Measurements from ENCODE around the gene TRPV4. TPM values are rescaled to one million over a fixed set of nuclear protein-coding genes. Genes with fewer than 3 reads are reported as not detected.
A peak's percentile ranks its signal among the peaks of the same experiment; 100 is the strongest.

The TRPV4 gene
- total and polyA plus RNA-seq, 2 experiments from 2014 or later: 0.66 to 1.1 TPM

- Mint-ChIP-seq H3K4me3 (no peak overlapping the region), H3K27me3 (ENCODE audit: insufficient read depth, low read depth, poor library complexity) (no peaks in the 10 kb centered on the region), H3K9me3 (no peaks in the 10 kb centered on the region), H3K4me1 (no peaks in the 10 kb centered on the region), H3K36me3 (ENCODE audit: low read depth) (no peaks in the 10 kb centered on the region), H3K27ac (no peak overlapping the region)
- ATAC-seq (no peak), DNase-seq (ENCODE audit: low spot score) (no peak)
- no peak for TF ChIP-seq REST (IDR thresholded peaks at IDR 0.05; ENCODE audit: unreplicated experiment)
- TF ChIP-seq EZH2phosphoT487 (IDR thresholded peaks at IDR 0.05; ENCODE audit: unreplicated experiment): no peak
- TF ChIP-seq ZNF331 (CRISPR knock-in tag; IDR thresholded peaks at IDR 0.05; ENCODE audit: low read depth): no peak
- no peak for TF ChIP-seq ZNF114 (CRISPR knock-in tag; IDR thresholded peaks at IDR 0.05)
- no peak for TF ChIP-seq CREB1 (CRISPR knock-in tag; IDR thresholded peaks at IDR 0.05; ENCODE audit: low read depth)
- TF ChIP-seq NANOG (IDR thresholded peaks at IDR 0.05; ENCODE audit: borderline replicate concordance): no peak
- no peaks in the 10 kb centered on the region for H3K9me2 ChIP-seq (ENCODE audit: insufficient read depth)
- H3K4me2 ChIP-seq: no peak overlapping the region
- no peaks in the 10 kb centered on the region for H3K36me3 ChIP-seq (ENCODE audit: insufficient read depth)
- no peak overlapping the region for H3K27ac ChIP-seq (ENCODE audit: low read depth)
- no peaks in the 10 kb centered on the region for H3K4me1 ChIP-seq (ENCODE audit: insufficient read depth)
- no peaks in the 10 kb centered on the region for H3K27me3 ChIP-seq (ENCODE audit: insufficient read depth)
- H3K4me3 ChIP-seq: no peak overlapping the region
- no peak overlapping the region for H2AFZ ChIP-seq
- H4K20me1 ChIP-seq (replicated peaks; ENCODE audit: insufficient read depth): no peaks in the 10 kb centered on the region
- no peaks in the 10 kb centered on the region for H3K79me2 ChIP-seq (replicated peaks; ENCODE audit: insufficient read depth)
- H3F3A ChIP-seq (replicated peaks; ENCODE audit: low read depth): no peaks in the 10 kb centered on the region
Measured at GRCh38 chr12:109807954-109808643, 25.1 kb downstream of the TRPV4 start.

GRCh38 chr12:109804820-109805761, 28.1 kb downstream of the TRPV4 start:
- Histone ChIP-seq H3K4me1 (ENCODE audit: insufficient read depth) (no peaks in the 10 kb centered on the region), H3K27me3 (ENCODE audit: insufficient read depth) (no peaks in the 10 kb centered on the region), H3K4me3 (no peak overlapping the region), H3K4me2 (no peak overlapping the region), H3K27ac (ENCODE audit: low read depth) (no peak overlapping the region), H3K79me2 (replicated peaks; ENCODE audit: insufficient read depth) (no peaks in the 10 kb centered on the region), H4K20me1 (replicated peaks; ENCODE audit: insufficient read depth) (no peaks in the 10 kb centered on the region), H3F3A (replicated peaks; ENCODE audit: low read depth) (no peaks in the 10 kb centered on the region), H3K36me3 (ENCODE audit: insufficient read depth) (no peaks in the 10 kb centered on the region), H2AFZ (no peak overlapping the region; the same call in 1 of the 2 replicates), H3K9me2 (ENCODE audit: insufficient read depth) (no peaks in the 10 kb centered on the region)
- Mint-ChIP-seq H3K27ac (no peak overlapping the region), H3K36me3 (ENCODE audit: low read depth) (no peaks in the 10 kb centered on the region), H3K4me1 (no peaks in the 10 kb centered on the region), H3K9me3 (no peaks in the 10 kb centered on the region), H3K4me3 (no peak overlapping the region), H3K27me3 (ENCODE audit: insufficient read depth, low read depth, poor library complexity) (no peaks in the 10 kb centered on the region)
- DNase-seq (ENCODE audit: low spot score) (peak; percentile 78), ATAC-seq (peak; percentile 97)
- TF ChIP-seq NANOG (IDR thresholded peaks at IDR 0.05; ENCODE audit: borderline replicate concordance): no peak
- TF ChIP-seq CTCF (conservative IDR thresholded peaks at IDR 0.05; ENCODE audit: low read depth in 2 of 2): peak; percentile 96

All from GM23338 (cell line).